Testis (tissue), 3 donors: ENCODE results near the gene LRG1. TPM values are rescaled to one million over a fixed set of nuclear protein-coding genes. Genes with fewer than 3 reads are reported as not detected.

Experiments used
- DNase-seq: peaks from one replicate; pipeline ENCODE4 v3.0.0-alpha.2; 2019
- H3K27ac ChIP-seq, 2 donors: fragments of 200-600 bp; sonication (generic); one replicate each; pipeline ENCODE4 v1.5.1; 2019
- H3K27me3 ChIP-seq: fragments of 200-600 bp; sonication (generic); one replicate; pipeline ENCODE4 v1.5.1; 2019
- H3K36me3 ChIP-seq: fragments of 200-600 bp; sonication (generic); one replicate; pipeline ENCODE4 v1.5.1; 2017; ENCODE audit warnings: low read depth; ENCODE audit errors: missing control alignments
- H3K4me1 ChIP-seq: fragments of 200-600 bp; sonication (generic); one replicate; pipeline ENCODE4 v1.5.1; 2019
- H3K4me3 ChIP-seq, 2 donors: fragments of 200-600 bp; sonication (generic); one replicate each; pipeline ENCODE4 v1.5.1; 2017 to 2019
- H3K9me3 ChIP-seq: fragments of 200-600 bp; sonication (generic); one replicate; pipeline ENCODE4 v1.5.1; 2017
- CTCF ChIP-seq, 3 experiments: fragments of 450-650 bp in 2 of 3; fragments of 200-600 bp in 1 of 3; sonication (generic) in 1 of 3; IDR thresholded peaks; one replicate each; pipeline ENCODE4 v1.5.1; 2016 to 2019; ENCODE audit warnings: antibody characterized with exemption in 3 of 3, mild to moderate bottlenecking in 2 of 3, moderate library complexity in 1 of 3
- POLR2A ChIP-seq: fragments of 450-650 bp; IDR thresholded peaks from one replicate; pipeline ENCODE4 v1.6.1; 2017; ENCODE audit warnings: antibody characterized with exemption, mild to moderate bottlenecking, moderate library complexity
- WGBS, 2 donors: methylation state at CpG; one replicate each; pipeline ENCODE4 v1.1.5; 2018; 5-methylcytosine and 5-hydroxymethylcytosine counted together
- intact Hi-C: fragments of 100-400 bp; cut with DNase I; formaldehyde crosslinking; loops from one replicate; pipeline ENCODE4 v1.15.1; 2023; ENCODE audit warnings: low total_unique reads
- polyA plus RNA-seq: library from polyadenylated mRNA; stranded (reverse); fragments of 350-450 nt; fragmentation: Illumina TruSeq; extraction: RNeasy Lipid Tissue Mini Kit (QIAGEN cat#74804); gene quantifications from one replicate; pipeline ENCODE4 v1.2.3, GENCODE V29; 2014; ENCODE audit warnings: low read depth, low replicate concordance; ENCODE audit not compliant: insufficient read depth
- total RNA-seq, 2 donors: library from RNA; depleted of rRNA; stranded (reverse); fragments of >200 nt; gene quantifications; one replicate each; pipeline ENCODE4 v1.2.3, GENCODE V29; 2016

The LRG1 gene
- total and polyA plus RNA-seq, 3 donors from 2014 or later: 0.24 to 0.58 (median 0.25) TPM

- peak; percentile 35 for DNase-seq
- H3K4me3 ChIP-seq: no peak overlapping the region
- no peaks in the 10 kb centered on the region for H3K36me3 ChIP-seq
- intact Hi-C loops: loop anchor here (5.0 kb wide), 1 partner anchor 62 kb away; the partner anchor contains the start of gene TNFAIP8L1
- H3K27ac ChIP-seq: peak overlapping the region; percentile 11 to 36
- peaks cover 6% of the 10 kb centered on the region for H3K4me1 ChIP-seq
- TF ChIP-seq CTCF (IDR thresholded peaks at IDR 0.05) (no peak), POLR2A (no peak)
- no peaks in the 10 kb centered on the region for H3K27me3 ChIP-seq
- WGBS, 2 donors: 43 to 50% methylated on average over 15 to 19 of the region's 19 CpGs
- H3K9me3 ChIP-seq: no peaks in the 10 kb centered on the region
Observed at GRCh38 chr19:4575267-4576015, 35.6 kb upstream of the LRG1 start.

GRCh38 chr19:4573682-4574081 is 33.8 kb upstream of the LRG1 start:
- Histone ChIP-seq H3K4me3 (no peak overlapping the region), H3K27ac (no peak overlapping the region), H3K9me3 (no peaks in the 10 kb centered on the region), H3K36me3 (no peaks in the 10 kb centered on the region), H3K4me1 (peaks cover 6% of the 10 kb centered on the region), H3K27me3 (no peaks in the 10 kb centered on the region)
- TF ChIP-seq CTCF (IDR thresholded peaks at IDR 0.05) (no peak), POLR2A (no peak)
- WGBS, 2 donors: 86 to 87% methylated on average over 6 of the region's 6 CpGs
- no peak for DNase-seq
- intact Hi-C loops: no loop called here

DNA sequence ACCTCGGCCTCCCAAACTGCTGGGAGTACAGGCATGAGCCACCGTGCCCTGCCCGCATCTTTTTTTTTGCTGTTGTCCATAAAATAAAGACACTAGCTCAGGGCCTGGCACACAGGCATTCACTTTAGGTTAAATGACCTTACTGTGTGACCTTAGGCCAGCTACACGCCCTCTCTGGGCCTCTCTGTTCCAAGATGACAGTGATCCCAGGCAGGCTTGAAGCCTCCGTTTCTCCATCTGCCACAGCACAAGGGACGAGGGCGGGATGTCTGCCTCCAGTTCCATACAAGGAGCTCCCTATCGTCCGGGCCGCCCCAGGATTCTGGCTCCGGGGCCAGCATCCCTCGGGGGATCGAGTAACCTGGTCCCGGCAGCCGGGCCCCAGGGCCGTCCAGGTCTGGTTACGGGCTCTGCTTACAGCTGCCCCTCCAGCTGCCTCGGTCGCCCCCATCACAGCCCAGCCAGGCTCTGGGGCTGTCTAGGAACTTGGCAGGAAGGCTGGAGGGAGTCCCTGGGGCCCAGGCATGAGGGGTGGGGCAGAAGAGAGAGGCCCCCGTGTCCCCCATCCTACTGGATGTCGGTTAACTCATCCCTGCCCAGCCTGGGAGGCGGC is 31.6 kb upstream of the LRG1 start:
- H3K4me3 ChIP-seq: no peak overlapping the region
- no peaks in the 10 kb centered on the region for H3K9me3 ChIP-seq
- intact Hi-C loops: no loop called here
- no peaks in the 10 kb centered on the region for H3K36me3 ChIP-seq
- peaks cover 6% of the 10 kb centered on the region for H3K4me1 ChIP-seq
- no peak for DNase-seq
- H3K27me3 ChIP-seq: no peaks in the 10 kb centered on the region
- WGBS, 2 donors: 48 to 63% methylated on average over 10 to 21 of the region's 22 CpGs
- TF ChIP-seq POLR2A (no peak), CTCF (IDR thresholded peaks at IDR 0.05) (no peak)
- no peak overlapping the region for H3K27ac ChIP-seq

GRCh38 chr19:4570916-4571304 is 31.1 kb upstream of the LRG1 start:
- Histone ChIP-seq H3K9me3 (no peaks in the 10 kb centered on the region), H3K36me3 (no peaks in the 10 kb centered on the region), H3K27me3 (no peaks in the 10 kb centered on the region), H3K4me3 (no peak overlapping the region), H3K27ac (no peak overlapping the region), H3K4me1 (peaks cover 6% of the 10 kb centered on the region)
- TF ChIP-seq CTCF (IDR thresholded peaks at IDR 0.05) (no peak), POLR2A (no peak)
- intact Hi-C loops: no loop called here
- no peak for DNase-seq
- WGBS, 2 donors: 80 to 86% methylated on average over 5 of the region's 5 CpGs
